Mucosa of descending colon (tissue), 3 donors: Measurements from ENCODE around the gene COMMD1. TPM values are rescaled to one million over a fixed set of nuclear protein-coding genes. Genes with fewer than 3 reads are reported as not detected.
"Not testable (repeated sequence)": the region's sequence is repeated elsewhere in the genome, so short reads cannot be mapped to it uniquely, and the experiment has no call there.

Experiments used
- ATAC-seq: fragments of 200-7000 bp; cut with Tn5 transposase; one replicate; pipeline ENCODE4 v1.9.1; 2020; ENCODE audit warnings: mild to moderate bottlenecking, moderate library complexity
- DNase-seq, 3 donors: peaks; one replicate each; pipeline ENCODE4 v3.0.0-alpha.2; 2020
- H3K36me3 ChIP-seq: fragments of 200-600 bp; one replicate; pipeline ENCODE4 v1.8.0; 2021; ENCODE audit warnings: low read depth, mild to moderate bottlenecking
- H3K4me1 ChIP-seq: fragments of 200-600 bp; one replicate; pipeline ENCODE4 v1.8.0; 2021; ENCODE audit warnings: low read depth, mild to moderate bottlenecking
- H3K4me3 ChIP-seq: fragments of 200-600 bp; one replicate; pipeline ENCODE4 v1.8.0; 2021; ENCODE audit warnings: mild to moderate bottlenecking
- H3K9me3 ChIP-seq: fragments of 200-600 bp; one replicate; pipeline ENCODE4 v1.8.0; 2021; ENCODE audit warnings: mild to moderate bottlenecking
- intact Hi-C, 2 donors: fragments of 100-400 bp; cut with DNase I in 1 of 2; cut with micrococcal nuclease in 1 of 2; formaldehyde crosslinking; loops; one replicate each; pipeline versions ENCODE4 v1.11.0 to v1.11.1; 2022; cut with DNase I, micrococcal nuclease
- total RNA-seq, 3 donors: library from RNA; stranded (reverse); fragmentation: NEBNext Ultra II Directional in 2 of 3; extraction: Animal tissue kit (Norgen Biotek cat#: 25700) in 2 of 3; gene quantifications; one replicate each; pipeline versions ENCODE4 v1.2.1 to v1.2.4, GENCODE V29; 2021 to 2023
- TF ChIP-seq, protein P1 (sequence below): fragments of 200-600 bp; IDR thresholded peaks from one replicate; pipeline ENCODE4 v1.8.0; 2022; ENCODE audit warnings: antibody characterized with exemption, mild to moderate bottlenecking
- donor health status: DM: no; HTN: no; CAD: no; lungs with moderate emphysema.
- donor health status: DM: no; HTN: no; CAD: no.
- donor health status: DM: no; HTN: yes; CAD: no.

Gene COMMD1
- total RNA-seq, 3 donors from 2014 or later = 21.5 to 33.5 (median 24.8) TPM

DNA sequence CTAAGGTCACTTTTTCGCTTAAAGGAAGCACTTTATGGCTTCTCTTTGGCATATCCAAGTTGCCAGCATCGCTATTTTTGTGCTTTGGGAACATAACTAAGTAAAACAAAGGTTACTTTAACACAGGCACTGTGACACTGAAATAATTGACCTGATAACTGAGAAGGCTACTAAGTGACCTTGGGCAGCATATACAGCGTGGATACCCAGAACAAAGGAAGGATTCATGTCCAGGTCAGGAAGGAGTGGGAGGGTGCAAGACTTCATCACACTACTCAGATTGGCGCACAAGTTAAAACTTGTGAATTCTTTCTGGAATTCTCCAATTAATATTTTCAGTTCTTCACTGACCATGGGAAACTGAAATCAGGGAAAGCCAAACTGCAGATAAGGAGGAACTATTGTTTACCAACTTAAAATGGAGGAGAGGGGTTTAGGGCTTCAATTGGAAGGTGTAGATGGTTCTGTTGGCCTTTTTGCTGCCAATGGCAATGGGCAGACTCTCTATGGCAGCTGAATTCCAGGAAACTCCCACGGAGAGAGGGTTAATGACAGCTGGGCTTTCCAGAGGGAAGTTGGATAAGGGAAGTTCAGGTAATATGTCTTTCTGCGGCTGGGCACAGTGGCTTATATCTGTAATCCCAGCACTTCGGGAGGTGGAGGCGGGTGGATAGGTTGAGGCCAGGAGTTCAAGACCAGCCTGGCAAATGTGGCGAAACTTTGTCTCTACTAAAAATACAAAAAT lies 45.3 kb downstream of the COMMD1 start:
- intact Hi-C loops = no loop called here
- H3K36me3 ChIP-seq = no peaks in the 10 kb centered on the region
- TF ChIP-seq, protein P1, sequence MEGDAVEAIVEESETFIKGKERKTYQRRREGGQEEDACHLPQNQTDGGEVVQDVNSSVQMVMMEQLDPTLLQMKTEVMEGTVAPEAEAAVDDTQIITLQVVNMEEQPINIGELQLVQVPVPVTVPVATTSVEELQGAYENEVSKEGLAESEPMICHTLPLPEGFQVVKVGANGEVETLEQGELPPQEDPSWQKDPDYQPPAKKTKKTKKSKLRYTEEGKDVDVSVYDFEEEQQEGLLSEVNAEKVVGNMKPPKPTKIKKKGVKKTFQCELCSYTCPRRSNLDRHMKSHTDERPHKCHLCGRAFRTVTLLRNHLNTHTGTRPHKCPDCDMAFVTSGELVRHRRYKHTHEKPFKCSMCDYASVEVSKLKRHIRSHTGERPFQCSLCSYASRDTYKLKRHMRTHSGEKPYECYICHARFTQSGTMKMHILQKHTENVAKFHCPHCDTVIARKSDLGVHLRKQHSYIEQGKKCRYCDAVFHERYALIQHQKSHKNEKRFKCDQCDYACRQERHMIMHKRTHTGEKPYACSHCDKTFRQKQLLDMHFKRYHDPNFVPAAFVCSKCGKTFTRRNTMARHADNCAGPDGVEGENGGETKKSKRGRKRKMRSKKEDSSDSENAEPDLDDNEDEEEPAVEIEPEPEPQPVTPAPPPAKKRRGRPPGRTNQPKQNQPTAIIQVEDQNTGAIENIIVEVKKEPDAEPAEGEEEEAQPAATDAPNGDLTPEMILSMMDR = no peak
- no peaks in the 10 kb centered on the region for H3K4me1 ChIP-seq
- ATAC-seq = no peak
- no peak overlapping the region for H3K4me3 ChIP-seq
- DNase-seq = no peak
- H3K9me3 ChIP-seq = no peaks in the 10 kb centered on the region

DNA sequence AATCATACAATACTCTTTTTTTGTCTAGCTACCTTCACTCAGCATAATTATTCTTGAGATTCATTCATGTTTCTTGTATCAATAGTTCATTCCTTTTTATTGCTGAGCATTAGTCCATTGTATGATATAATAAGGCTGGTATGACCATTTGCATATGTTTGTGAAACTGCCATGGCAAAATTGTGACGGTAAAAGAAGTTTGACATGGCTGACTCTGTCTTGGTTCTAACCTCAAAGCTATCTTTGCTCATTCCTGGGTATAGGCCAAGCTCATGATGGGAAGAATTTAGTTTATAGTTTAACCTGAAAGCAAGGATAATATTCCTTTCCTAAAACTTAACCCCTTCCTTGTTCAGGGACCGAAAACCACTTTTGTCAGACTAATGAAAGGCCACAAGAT lies 46.4 kb downstream of the COMMD1 start:
- Histone ChIP-seq H3K9me3 (no peaks in the 10 kb centered on the region), H3K4me3 (no peak overlapping the region), H3K36me3 (no peaks in the 10 kb centered on the region), H3K4me1 (no peaks in the 10 kb centered on the region)
- TF ChIP-seq, protein P1 = no peak
- ATAC-seq (no peak), DNase-seq (no peak)
- intact Hi-C loops = no loop called here

DNA sequence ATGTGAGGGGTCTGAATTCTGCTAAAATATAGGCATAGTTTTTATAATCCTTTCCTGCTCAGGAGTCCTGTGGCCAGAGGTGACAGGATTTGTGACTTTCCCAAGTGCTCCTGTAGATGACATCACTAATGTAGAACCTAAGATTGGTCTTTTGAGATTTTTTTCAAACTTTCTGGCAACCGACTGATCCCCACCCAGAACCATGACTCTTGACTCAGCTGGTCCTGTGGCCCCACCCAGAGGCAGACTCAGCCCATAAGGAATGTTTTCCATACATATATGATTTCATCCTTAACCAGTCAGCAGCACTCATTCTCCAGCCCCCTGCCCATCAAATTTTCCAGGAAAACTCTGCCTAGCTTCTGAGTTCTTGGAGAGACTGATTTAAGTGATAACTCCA lies 46.8 kb downstream of the COMMD1 start:
- no peaks in the 10 kb centered on the region for H3K9me3 ChIP-seq
- no peaks in the 10 kb centered on the region for H3K4me1 ChIP-seq
- DNase-seq (no peak), ATAC-seq (no peak)
- no peaks in the 10 kb centered on the region for H3K36me3 ChIP-seq
- no peak overlapping the region for H3K4me3 ChIP-seq
- intact Hi-C loops = no loop called here
- TF ChIP-seq, protein P1 = no peak

- H3K9me3 ChIP-seq, H3K4me1 ChIP-seq, ATAC-seq, H3K36me3 ChIP-seq, intact Hi-C loops, H3K4me3 ChIP-seq, DNase-seq: not testable (repeated sequence)
Measured at GRCh38 chr2:61954856-61955255, 49.4 kb downstream of the COMMD1 start.

DNA sequence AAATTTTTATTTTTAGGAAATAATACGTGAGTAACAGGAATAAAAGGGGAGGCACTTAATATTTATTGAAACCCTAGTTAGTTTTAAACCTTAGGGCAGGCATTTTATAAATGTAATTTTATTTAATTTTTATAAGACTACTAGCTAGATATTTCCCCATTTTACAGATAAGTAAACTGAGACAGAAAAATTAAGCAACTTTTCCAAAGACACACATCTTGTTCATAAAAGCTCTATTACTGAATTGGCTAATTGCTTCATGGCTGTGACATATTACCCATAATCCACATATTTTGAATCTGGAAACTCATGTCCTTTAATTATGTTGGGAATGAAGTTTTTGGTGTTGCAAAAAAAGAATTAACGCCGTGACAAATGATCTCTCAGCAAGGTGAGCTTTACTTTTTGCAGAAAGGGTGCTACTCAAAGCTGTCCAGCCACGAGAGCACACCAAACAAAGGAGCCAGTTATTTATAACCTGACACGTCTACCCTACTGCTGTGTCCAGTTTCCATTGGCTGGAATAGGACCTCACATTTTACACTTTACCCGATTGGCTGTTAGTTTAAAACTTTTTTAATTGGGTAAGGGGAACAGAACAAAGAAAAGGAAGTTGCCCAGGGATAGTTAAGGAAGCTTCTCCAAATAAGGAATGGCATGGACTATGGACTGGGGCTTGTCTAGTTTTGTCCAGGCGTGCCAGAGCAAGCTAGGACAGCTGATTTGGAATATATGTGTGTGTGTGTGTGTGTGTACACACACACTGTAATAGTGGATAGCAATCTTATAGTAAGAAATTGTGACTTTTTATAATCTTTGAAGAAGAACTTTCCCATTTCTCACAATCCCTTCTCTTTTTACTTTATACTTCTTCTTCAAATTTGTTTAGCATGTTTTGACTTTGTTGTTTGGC lies 54.2 kb downstream of the COMMD1 start:
- DNase-seq (peak in 2 of 3 donors; percentile 36 to 66), ATAC-seq (peak; percentile 77)
- Histone ChIP-seq H3K4me3 (no peak overlapping the region), H3K9me3 (no peaks in the 10 kb centered on the region), H3K4me1 (peaks cover 4% of the 10 kb centered on the region), H3K36me3 (no peaks in the 10 kb centered on the region)
- TF ChIP-seq, protein P1 = no peak
- intact Hi-C loops = no loop called here
